MM.1S (cell line): Measurements from ENCODE around the gene CDHR5.

Experiments used
- DNase-seq: peaks from one replicate; pipeline ENCODE4 v3.0.0-alpha.2; 2015
- H2AFZ ChIP-seq: fragments of 300-600 bp; sonication (generic); 2 replicates; pipeline ENCODE4 v1.6.0; 2016; ENCODE audit warnings: antibody characterized with exemption, low read length
- H3F3A ChIP-seq: fragments of 300-600 bp; sonication (generic); 2 replicates; pipeline ENCODE4 v1.6.1; 2016; ENCODE audit warnings: mild to moderate bottlenecking, antibody characterized with exemption, low read length, moderate library complexity, mixed read lengths; ENCODE audit not compliant: insufficient read depth
- H3K27ac ChIP-seq: fragments of 300-600 bp; sonication (generic); 2 replicates; pipeline ENCODE4 v1.5.1; 2016; ENCODE audit warnings: mild to moderate bottlenecking, low read length
- H3K27me3 ChIP-seq: fragments of 300-600 bp; sonication (generic); replicated peaks from 2 replicates; pipeline ENCODE4 v1.6.0; 2016; ENCODE audit warnings: low read length; ENCODE audit not compliant: insufficient read depth
- H3K36me3 ChIP-seq: fragments of 300-600 bp; sonication (generic); replicated peaks from 2 replicates; pipeline ENCODE4 v1.6.1; 2016; ENCODE audit warnings: mild to moderate bottlenecking, low read length, mixed read lengths; ENCODE audit not compliant: insufficient read depth
- H3K4me1 ChIP-seq: fragments of 300-600 bp; sonication (generic); 2 replicates; pipeline ENCODE4 v1.6.1; 2016; ENCODE audit warnings: low read length, mixed read lengths
- H3K4me2 ChIP-seq: fragments of 300-600 bp; sonication (generic); 2 replicates; pipeline ENCODE4 v1.6.0; 2016; ENCODE audit warnings: low read depth, low read length
- H3K4me3 ChIP-seq: fragments of 300-600 bp; sonication (generic); 2 replicates; pipeline ENCODE4 v1.5.1; 2016; ENCODE audit warnings: low read length, mixed read lengths
- H3K79me2 ChIP-seq: fragments of 300-600 bp; sonication (generic); 2 replicates; pipeline ENCODE4 v1.6.1; 2016; ENCODE audit warnings: mixed run types, low read length, mixed read lengths
- H3K9ac ChIP-seq: fragments of 300-600 bp; sonication (generic); 2 replicates; pipeline ENCODE4 v1.6.1; 2016; ENCODE audit warnings: low read length, mixed read lengths
- H3K9me2 ChIP-seq: fragments of 300-600 bp; sonication (generic); replicated peaks from 2 replicates; pipeline ENCODE4 v1.6.1; 2016; ENCODE audit warnings: mild to moderate bottlenecking, low read length, mixed read lengths; ENCODE audit not compliant: insufficient read depth
- H3K9me3 ChIP-seq: fragments of 300-600 bp; sonication (generic); replicated peaks from 2 replicates; pipeline ENCODE4 v1.6.1; 2016; ENCODE audit warnings: mild to moderate bottlenecking, low read length, mixed read lengths; ENCODE audit not compliant: insufficient read depth
- H4K20me1 ChIP-seq: fragments of 300-600 bp; sonication (generic); 2 replicates; pipeline ENCODE4 v1.6.1; 2016; ENCODE audit warnings: mild to moderate bottlenecking, low read length, moderate library complexity, mixed read lengths; ENCODE audit not compliant: insufficient read depth
- CTCF ChIP-seq: fragments of 300-600 bp; sonication (generic); IDR thresholded peaks from 2 replicates; pipeline ENCODE4 v1.5.1; 2016; ENCODE audit warnings: antibody characterized with exemption, low read length, mixed read lengths
- EZH2 ChIP-seq: fragments of 300-600 bp; sonication (generic); optimal IDR thresholded peaks from 2 replicates; pipeline ENCODE3; 2017; ENCODE audit warnings: low read depth, mild to moderate bottlenecking, antibody characterized with exemption, low read length, mixed read lengths
- EZH2phosphoT487 ChIP-seq: fragments of 300-600 bp; sonication (generic); IDR thresholded peaks from 2 replicates; pipeline ENCODE4 v1.6.1; 2018; ENCODE audit warnings: antibody characterized with exemption, low read length

Gene CDHR5

GRCh38 chr11:579830-580601 is 44.7 kb downstream of the CDHR5 start:
- no peak overlapping the region for H3K4me2 ChIP-seq

GRCh38 chr11:578276-579035 is 46.3 kb downstream of the CDHR5 start:
- Histone ChIP-seq H3K4me2 (peak overlapping the region; percentile 70), H3K9me3 (no peaks in the 10 kb centered on the region), H3K4me1 (peaks cover 16% of the 10 kb centered on the region), H2AFZ (no peak overlapping the region), H3K9me2 (no peaks in the 10 kb centered on the region), H3K9ac (peak overlapping the region; percentile 33; the same call in 1 of the 2 replicates), H3K4me3 (peak overlapping the region; percentile 92; the same call in 1 of the 2 replicates), H3K36me3 (peaks cover 3% of the 10 kb centered on the region; the same call in 1 of the 2 replicates), H3K79me2 (peaks cover 67% of the 10 kb centered on the region), H3K27me3 (0 out of 2 replicates have a peak, but pooled peaks cover 8% of the 10 kb centered on the region), H3F3A (no peaks in the 10 kb centered on the region), H3K27ac (peak overlapping the region; percentile 34; the same call in 1 of the 2 replicates), H4K20me1 (peaks cover 44% of the 10 kb centered on the region)
- TF ChIP-seq EZH2 (no peak), CTCF (no peak), EZH2phosphoT487 (no peak)
- peak; percentile 43 for DNase-seq

More at GRCh38 chr11:579830-580601, 44.7 kb downstream of the CDHR5 start:
- Histone ChIP-seq H3K36me3 (peaks cover 6% of the 10 kb centered on the region; the same call in 1 of the 2 replicates), H3K9ac (no peak overlapping the region), H3K27ac (no peak overlapping the region), H3K9me3 (no peaks in the 10 kb centered on the region), H3K4me3 (no peak overlapping the region), H4K20me1 (peaks cover 46% of the 10 kb centered on the region), H3K9me2 (no peaks in the 10 kb centered on the region), H3K27me3 (0 out of 2 replicates have a peak, but pooled peaks cover 5% of the 10 kb centered on the region), H3K4me1 (peaks cover 13% of the 10 kb centered on the region), H3K79me2 (peaks cover 78% of the 10 kb centered on the region), H3F3A (no peaks in the 10 kb centered on the region), H2AFZ (no peak overlapping the region)
- DNase-seq = no peak
- no peak for TF ChIP-seq CTCF
- TF ChIP-seq EZH2 = no peak
- no peak for TF ChIP-seq EZH2phosphoT487

GRCh38 chr11:577611-577894 is 47.2 kb downstream of the CDHR5 start:
- H3K9me2 ChIP-seq = no peaks in the 10 kb centered on the region
- no peak overlapping the region for H2AFZ ChIP-seq
- H3K4me3 ChIP-seq = peak overlapping the region; percentile 92
- H3K4me1 ChIP-seq = peaks cover 16% of the 10 kb centered on the region
- H3K36me3 ChIP-seq = no peaks in the 10 kb centered on the region
- H3K4me2 ChIP-seq = peak overlapping the region; percentile 70
- TF ChIP-seq CTCF = no peak
- TF ChIP-seq EZH2phosphoT487 = no peak
- TF ChIP-seq EZH2 = no peak
- DNase-seq = no peak
- peaks cover 43% of the 10 kb centered on the region for H4K20me1 ChIP-seq
- H3K27me3 ChIP-seq = 0 out of 2 replicates have a peak, but pooled peaks cover 8% of the 10 kb centered on the region
- H3F3A ChIP-seq = no peaks in the 10 kb centered on the region
- H3K9me3 ChIP-seq = no peaks in the 10 kb centered on the region
- H3K9ac ChIP-seq = peak overlapping the region; percentile 84
- peak overlapping the region; percentile 34; the same call in 1 of the 2 replicates for H3K27ac ChIP-seq
- H3K79me2 ChIP-seq = peaks cover 58% of the 10 kb centered on the region
